ENCODE data around the gene GBP4. TPM values are rescaled to one million over a fixed set of nuclear protein-coding genes. Genes with fewer than 3 reads are reported as not detected.
A peak's percentile ranks its signal among the peaks of the same experiment; 100 is the strongest.
"Not testable (repeated sequence)": the region's sequence is repeated elsewhere in the genome, so short reads cannot be mapped to it uniquely, and the experiment has no call there.

GBP4 gene, protein sequence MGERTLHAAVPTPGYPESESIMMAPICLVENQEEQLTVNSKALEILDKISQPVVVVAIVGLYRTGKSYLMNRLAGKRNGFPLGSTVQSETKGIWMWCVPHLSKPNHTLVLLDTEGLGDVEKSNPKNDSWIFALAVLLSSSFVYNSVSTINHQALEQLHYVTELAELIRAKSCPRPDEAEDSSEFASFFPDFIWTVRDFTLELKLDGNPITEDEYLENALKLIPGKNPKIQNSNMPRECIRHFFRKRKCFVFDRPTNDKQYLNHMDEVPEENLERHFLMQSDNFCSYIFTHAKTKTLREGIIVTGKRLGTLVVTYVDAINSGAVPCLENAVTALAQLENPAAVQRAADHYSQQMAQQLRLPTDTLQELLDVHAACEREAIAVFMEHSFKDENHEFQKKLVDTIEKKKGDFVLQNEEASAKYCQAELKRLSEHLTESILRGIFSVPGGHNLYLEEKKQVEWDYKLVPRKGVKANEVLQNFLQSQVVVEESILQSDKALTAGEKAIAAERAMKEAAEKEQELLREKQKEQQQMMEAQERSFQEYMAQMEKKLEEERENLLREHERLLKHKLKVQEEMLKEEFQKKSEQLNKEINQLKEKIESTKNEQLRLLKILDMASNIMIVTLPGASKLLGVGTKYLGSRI
- 8.8 TPM for total RNA-seq
- long read RNA-seq, full-length matches to known transcripts: 7 of 12 reads
- long read RNA-seq, partial matches to known transcripts: 0 of 12 reads
- long read RNA-seq, other reads (novel, unspliced or antisense): 5 of 12 reads

GRCh38 chr1:89198491-89199072 lies at the start of gene GBP4:
Gene GBP4, minus strand, starts transcription at chr1:89198942. Its CDS starts 108 bp downstream, at chr1:89198834.
- peak; percentile 57 for DNase-seq
- intact Hi-C loops (cut with micrococcal nuclease): no loop called here
- peak; percentile 85 for ATAC-seq

GRCh38 chr1:89243046-89243445 lies 44.3 kb upstream of the GBP4 start:
- ATAC-seq (no peak), DNase-seq (no peak)
- intact Hi-C loops (cut with micrococcal nuclease): no loop called here

DNA sequence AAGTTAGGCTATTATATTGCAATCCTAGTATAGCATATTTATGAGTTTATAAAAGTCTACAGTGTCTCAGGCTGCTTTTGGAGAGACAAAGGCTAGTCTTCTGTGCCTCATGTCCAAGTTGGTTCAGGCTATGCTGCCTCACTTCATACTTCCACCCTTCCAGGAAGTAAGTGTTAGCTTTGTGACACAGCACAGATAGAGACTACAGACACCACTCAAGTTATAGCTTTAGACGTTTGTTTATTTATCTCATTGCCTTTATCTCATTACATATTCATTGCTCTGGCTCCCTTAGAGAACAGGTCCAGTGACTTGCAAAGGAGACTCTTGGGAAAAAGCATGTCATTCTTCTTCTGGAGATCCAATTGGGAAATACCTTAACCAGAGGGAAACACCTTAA lies 22.6 kb upstream of the GBP4 start:
- intact Hi-C loops (cut with micrococcal nuclease): no loop called here
- ATAC-seq: no peak
- no peak for DNase-seq

DNA sequence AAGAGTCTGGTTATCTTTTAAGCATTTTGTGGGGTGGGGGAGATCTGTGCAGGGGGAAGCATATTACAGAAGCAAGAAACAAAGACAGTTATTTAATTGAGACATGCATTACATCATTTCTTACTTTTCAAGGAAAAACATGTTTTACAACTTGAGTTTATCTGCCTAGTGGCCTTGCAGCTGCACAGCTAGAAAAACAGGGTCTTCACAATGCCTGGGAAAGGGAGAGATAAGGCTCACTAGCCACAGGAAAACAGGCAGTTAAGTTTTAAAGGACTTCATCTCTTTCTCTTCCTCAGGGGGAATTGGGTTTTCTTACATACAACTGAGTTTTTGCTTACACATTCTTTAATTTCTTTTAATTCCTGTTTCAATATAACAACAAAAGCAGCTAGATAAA lies 21.1 kb upstream of the GBP4 start:
- DNase-seq; intact Hi-C loops (cut with micrococcal nuclease); ATAC-seq: not testable (repeated sequence)

DNA sequence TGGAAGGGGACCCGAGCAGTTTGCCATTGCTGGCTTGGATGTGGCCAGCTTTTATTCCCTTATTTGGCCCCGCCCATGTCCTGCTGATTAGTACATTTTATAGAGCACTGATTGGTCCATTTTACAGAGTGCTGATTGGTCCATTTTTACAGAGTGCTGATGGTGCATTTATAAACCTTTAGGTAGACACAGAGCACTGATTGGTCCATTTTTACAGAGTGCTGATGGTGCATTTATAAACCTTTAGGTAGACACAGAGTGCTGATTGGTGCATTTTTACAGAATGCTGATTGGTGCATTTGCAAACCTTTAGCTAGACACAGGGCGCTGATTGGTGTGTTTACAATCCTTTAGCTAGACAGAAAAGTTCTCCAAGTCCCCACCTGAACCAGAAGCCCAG lies 20.2 kb upstream of the GBP4 start:
- DNase-seq; intact Hi-C loops (cut with micrococcal nuclease); ATAC-seq: not testable (repeated sequence)

- intact Hi-C loops (cut with micrococcal nuclease): no loop called here
- no peak for DNase-seq
- no peak for ATAC-seq
Observed at GRCh38 chr1:89213347-89213746, 14.6 kb upstream of the GBP4 start.

DNA sequence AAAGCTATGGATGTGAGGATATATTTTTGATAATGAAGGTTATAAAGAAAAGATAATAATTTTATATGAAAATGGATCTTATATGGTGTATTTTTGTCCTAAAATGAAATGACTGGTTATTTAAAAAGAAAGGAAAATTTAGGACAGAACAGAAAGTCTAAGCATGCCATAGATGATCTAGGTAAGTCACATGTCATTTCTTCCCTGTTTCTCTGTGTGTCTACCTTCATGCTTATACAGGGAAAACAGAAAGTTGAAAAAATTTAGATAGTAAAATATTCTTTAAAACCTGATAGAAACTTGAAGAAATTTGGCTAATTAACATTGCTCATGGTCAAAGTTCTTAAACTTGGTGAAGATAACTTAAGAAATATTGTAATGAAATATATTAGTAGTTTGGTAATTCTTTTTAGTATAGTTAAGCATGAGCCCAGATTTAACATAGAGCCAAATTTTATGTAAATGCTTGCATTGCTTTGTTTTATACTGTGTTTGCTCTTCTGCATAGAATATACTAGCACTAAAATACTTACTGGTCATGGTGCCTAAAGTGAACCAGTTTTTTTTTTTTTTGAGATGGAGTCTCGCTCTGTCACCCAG lies 12.4 kb upstream of the GBP4 start:
- DNase-seq (no peak), ATAC-seq (no peak)
- intact Hi-C loops (cut with micrococcal nuclease): no loop called here

GRCh38 chr1:89206373-89206772 lies 7.6 kb upstream of the GBP4 start:
- no peak for ATAC-seq
- intact Hi-C loops (cut with micrococcal nuclease): loop anchor here (10.0 kb wide), 1 partner anchor 148 kb away; no protein-coding TSS in a partner anchor
- no peak for DNase-seq

DNA sequence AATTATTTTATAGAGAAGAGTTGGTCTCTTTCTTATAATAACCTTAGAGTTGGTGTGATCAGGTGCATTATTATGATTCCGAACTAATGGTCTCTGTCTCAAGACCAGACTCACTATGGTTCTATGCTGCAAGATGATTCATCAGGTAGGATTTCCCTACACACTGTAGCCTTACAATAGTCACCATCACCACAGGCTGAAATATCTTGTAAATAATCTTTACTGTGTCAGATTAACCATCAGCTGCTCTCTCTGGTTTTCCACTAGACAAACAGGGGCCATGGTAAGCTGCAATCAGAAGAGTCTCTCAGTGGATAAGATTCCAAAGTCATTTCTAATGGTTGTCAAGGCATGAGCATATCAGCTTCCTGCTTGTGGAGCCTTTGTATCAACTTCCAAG lies 4.4 kb upstream of the GBP4 start:
- intact Hi-C loops (cut with micrococcal nuclease): loop anchor here (10.0 kb wide), 1 partner anchor 152 kb away; no protein-coding TSS in a partner anchor
- DNase-seq (no peak), ATAC-seq (no peak)

DNA sequence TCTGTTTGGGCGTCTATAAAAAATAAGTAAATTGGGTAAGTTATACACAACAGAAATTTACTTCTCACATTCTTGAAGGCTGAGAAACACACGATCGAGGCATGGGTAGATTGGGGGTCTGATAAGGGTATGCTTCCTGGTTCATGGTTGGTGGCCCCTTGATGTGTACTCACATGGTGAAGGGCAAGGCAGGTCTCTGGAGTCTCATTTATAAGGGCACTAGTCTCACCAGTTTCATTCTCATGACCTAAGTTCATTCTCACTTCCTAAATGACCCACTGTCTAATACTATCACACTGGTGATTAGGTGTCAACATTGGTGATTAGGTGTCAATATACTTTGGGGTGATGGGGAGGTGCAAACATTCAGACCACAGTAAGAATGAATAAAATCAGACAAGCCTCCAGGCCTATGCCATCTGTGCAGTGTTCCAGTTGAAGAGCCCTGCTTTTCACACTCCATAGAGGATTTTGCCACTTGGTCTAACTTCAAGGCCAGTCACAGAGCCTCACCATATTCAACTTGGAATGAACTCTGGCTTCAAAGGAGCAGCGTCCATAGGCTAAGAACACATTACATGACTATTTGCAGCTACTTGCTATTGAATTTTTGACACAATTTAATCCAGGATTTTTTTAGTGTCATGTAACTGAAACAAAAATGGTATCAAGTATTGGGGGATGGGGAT lies 2.5 kb upstream of the GBP4 start:
- DNase-seq: no peak
- no peak for ATAC-seq
- intact Hi-C loops (cut with micrococcal nuclease): loop anchor here (10.0 kb wide), 1 partner anchor 154 kb away; no protein-coding TSS in a partner anchor

- intact Hi-C loops (cut with micrococcal nuclease): loop anchor here (10.0 kb wide), 1 partner anchor 154 kb away; no protein-coding TSS in a partner anchor
- ATAC-seq (peak; percentile 16), DNase-seq (no peak)
Observed at GRCh38 chr1:89200663-89201062, 1.9 kb upstream of the GBP4 start.

DNA sequence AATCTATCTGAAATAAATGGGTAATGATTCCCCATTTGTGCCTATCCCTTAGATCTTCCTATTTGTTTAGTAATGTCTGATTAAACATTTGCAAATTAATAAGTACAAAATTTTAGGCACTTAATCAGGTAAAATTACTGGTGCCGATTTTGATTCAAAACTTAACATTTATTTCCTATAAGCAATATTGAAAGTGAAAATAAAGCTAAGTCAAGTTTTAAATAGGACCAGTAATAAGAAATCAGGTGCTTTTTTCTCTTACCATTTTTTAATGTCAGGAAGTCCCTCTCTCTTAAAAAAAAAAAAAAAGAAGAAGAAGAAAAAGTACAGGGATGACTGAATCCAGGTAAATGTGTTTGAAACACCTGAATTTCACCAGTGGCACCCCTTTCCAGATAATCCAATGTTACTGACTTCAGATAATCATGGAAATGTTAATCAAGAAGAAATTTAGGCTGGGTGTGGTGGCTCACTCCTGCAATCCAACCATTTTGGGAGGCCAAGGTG lies 836 bp upstream of the GBP4 start:
- intact Hi-C loops (cut with micrococcal nuclease): loop anchor here (10.0 kb wide), 1 partner anchor 155 kb away; no protein-coding TSS in a partner anchor
- DNase-seq (no peak), ATAC-seq (no peak)

- intact Hi-C loops (cut with micrococcal nuclease): no loop called here
- ATAC-seq: peak; percentile 33
Observed at GRCh38 chr1:89198081-89198480, 661 bp downstream of the GBP4 start.

GRCh38 chr1:89195476-89195875 lies 3.3 kb downstream of the GBP4 start:
- no peak for DNase-seq
- intact Hi-C loops (cut with micrococcal nuclease): no loop called here
- ATAC-seq: no peak

More at GRCh38 chr1:89198081-89198480, 661 bp downstream of the GBP4 start:
- DNase-seq: no peak

- intact Hi-C loops (cut with micrococcal nuclease): no loop called here
- no peak for ATAC-seq
- DNase-seq: no peak
Observed at GRCh38 chr1:89191314-89191713, 7.4 kb downstream of the GBP4 start.

- no peak for ATAC-seq
- intact Hi-C loops (cut with micrococcal nuclease): no loop called here
- no peak for DNase-seq
Observed at GRCh38 chr1:89190017-89190416, 8.7 kb downstream of the GBP4 start.

GRCh38 chr1:89179343-89179742 lies 19.4 kb downstream of the GBP4 start:
- DNase-seq: no peak
- intact Hi-C loops (cut with micrococcal nuclease): no loop called here
- ATAC-seq: no peak

DNA sequence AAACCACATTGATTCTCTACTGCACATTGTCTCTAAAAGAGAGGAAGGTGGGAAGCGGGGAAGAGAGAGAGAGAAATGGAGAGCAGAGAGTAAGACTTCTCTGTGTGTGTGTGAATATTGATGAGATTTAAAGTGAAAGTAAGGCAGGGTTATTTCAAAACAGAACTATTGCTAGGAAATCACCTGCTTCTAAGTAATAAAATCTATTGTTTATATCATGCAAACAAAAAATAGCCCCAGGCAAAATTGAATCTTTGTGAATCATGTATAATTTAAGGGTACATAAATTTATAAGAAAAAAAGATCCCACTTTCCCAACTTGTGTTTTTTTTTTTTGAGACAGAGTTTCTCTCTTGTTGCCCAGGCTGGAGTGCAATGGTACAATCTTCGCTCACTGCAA lies 21.8 kb downstream of the GBP4 start:
- intact Hi-C loops (cut with micrococcal nuclease): no loop called here
- DNase-seq (no peak), ATAC-seq (no peak)
